BE2C (cell line): ENCODE measurements around the gene INPP5E.

Experiments used
- DNase-seq: peaks from one replicate; pipeline ENCODE4 v3.0.0-alpha.2; 2020
- H3K27me3 ChIP-seq: fragments of 250-450 bp; sonication (Bioruptor Pico); 2 replicates; pipeline ENCODE4 v1.5.1; 2020; ENCODE audit warnings: mild to moderate bottlenecking
- H3K36me3 ChIP-seq: fragments of 250-450 bp; sonication (Bioruptor Pico); 2 replicates; pipeline ENCODE4 v1.5.1; 2020; ENCODE audit warnings: mild to moderate bottlenecking
- H3K4me1 ChIP-seq: fragments of 250-450 bp; sonication (Bioruptor Pico); 2 replicates; pipeline ENCODE4 v1.5.1; 2020
- H3K4me3 ChIP-seq: 2 replicates; pipeline ENCODE4 v1.5.1; 2011; ENCODE audit warnings: low read depth, low read length
- H3K9me3 ChIP-seq: fragments of 250-450 bp; sonication (Bioruptor Pico); 2 replicates; pipeline ENCODE4 v1.5.1; 2020
- TF ChIP-seq, protein P1 (sequence below): IDR thresholded peaks from 2 replicates; pipeline ENCODE4 v1.5.1; 2012; ENCODE audit warnings: mild to moderate bottlenecking, low read depth, low read length

The INPP5E gene

DNA sequence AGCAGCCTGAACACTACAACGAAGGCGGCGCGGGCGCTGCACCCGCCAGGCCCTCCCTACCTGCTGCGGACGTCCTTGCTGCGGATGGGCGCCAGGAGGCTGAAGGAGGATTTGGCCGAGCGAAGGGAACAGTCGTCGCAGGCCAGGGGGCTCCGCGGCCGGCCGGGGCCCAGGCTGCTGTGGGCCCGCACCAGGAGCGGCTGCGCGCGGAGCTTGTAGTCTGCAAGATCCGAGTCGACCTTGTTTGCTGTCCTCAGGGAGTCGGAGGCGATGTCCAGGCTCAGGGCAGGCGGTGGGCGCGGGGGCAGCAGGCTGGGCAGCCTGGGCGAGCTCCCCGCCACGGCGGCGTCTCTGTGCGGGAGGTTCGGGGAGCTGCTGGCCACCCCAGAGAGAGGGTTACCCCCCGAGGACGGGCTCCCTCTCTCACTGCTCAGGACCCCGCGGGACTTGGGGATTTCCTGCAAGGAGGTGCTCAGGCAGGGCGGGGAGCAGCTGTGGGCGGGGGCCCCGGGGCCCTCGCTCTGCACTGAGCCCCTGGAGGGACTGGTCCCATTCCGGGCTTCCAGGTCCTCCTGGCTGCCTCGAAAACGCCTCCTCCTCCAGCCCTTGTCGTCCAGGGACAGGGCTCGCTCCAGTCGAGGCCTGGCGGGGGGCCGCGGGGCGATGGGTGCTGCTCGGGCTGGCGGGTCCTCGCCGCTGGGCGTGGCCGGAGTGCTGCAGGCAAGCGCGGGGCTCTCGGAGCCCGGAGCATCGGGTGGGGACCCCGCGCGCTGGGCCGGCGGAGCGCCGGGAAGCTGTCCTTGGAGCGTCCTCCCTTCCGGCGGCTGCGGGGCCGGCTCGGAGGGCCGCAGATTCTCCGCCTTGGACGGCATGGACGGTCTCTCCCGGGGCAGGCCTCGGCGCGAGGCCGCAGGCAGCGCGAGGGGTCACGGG, 831 bp downstream of the INPP5E start:
- DNase-seq, result peak; percentile 55
- TF ChIP-seq, protein P1, sequence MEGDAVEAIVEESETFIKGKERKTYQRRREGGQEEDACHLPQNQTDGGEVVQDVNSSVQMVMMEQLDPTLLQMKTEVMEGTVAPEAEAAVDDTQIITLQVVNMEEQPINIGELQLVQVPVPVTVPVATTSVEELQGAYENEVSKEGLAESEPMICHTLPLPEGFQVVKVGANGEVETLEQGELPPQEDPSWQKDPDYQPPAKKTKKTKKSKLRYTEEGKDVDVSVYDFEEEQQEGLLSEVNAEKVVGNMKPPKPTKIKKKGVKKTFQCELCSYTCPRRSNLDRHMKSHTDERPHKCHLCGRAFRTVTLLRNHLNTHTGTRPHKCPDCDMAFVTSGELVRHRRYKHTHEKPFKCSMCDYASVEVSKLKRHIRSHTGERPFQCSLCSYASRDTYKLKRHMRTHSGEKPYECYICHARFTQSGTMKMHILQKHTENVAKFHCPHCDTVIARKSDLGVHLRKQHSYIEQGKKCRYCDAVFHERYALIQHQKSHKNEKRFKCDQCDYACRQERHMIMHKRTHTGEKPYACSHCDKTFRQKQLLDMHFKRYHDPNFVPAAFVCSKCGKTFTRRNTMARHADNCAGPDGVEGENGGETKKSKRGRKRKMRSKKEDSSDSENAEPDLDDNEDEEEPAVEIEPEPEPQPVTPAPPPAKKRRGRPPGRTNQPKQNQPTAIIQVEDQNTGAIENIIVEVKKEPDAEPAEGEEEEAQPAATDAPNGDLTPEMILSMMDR, result no peak
- no peaks in the 10 kb centered on the region; the same call in 1 of the 2 replicates for H3K4me1 ChIP-seq
- peak overlapping the region; percentile 79 for H3K4me3 ChIP-seq
- H3K27me3 ChIP-seq, result no peaks in the 10 kb centered on the region
- H3K9me3 ChIP-seq, result no peaks in the 10 kb centered on the region
- peaks cover 32% of the 10 kb centered on the region for H3K36me3 ChIP-seq

DNA sequence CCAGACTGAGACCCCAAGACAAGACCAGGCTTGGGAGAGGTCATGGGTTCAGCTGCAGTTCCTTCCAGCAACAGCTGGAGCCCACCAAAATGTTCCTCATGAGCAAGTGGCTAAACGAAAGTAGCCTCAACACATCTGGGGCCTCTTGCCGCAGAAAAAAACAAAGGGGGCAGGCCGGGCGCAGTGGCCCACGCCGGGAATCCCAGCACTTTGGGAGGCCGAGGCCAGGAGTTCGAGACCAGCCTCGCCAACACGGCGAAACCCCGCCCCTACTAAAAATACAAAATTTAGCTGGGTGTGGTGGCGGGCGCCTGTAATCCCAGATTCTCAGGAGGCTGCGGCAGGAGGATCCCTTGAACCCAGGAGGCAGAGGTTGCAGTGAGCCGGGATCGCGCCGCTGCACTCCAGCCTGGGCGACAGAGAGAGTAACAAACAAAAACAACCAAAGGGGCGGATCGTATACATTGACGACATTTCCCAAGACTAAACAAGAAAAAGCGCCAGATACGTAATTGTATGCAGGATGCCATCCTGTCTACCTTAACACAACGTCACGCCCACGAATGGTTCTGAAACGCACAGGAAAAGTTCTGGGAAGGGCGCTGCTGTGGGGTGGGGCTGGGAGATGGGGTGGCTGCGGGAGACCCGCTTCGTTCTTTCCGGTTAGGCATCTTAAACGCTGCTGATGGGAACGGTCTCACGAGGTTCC, 1.7 kb downstream of the INPP5E start:
- H3K4me3 ChIP-seq, result peak overlapping the region; percentile 79
- TF ChIP-seq, protein P1, result no peak

DNA sequence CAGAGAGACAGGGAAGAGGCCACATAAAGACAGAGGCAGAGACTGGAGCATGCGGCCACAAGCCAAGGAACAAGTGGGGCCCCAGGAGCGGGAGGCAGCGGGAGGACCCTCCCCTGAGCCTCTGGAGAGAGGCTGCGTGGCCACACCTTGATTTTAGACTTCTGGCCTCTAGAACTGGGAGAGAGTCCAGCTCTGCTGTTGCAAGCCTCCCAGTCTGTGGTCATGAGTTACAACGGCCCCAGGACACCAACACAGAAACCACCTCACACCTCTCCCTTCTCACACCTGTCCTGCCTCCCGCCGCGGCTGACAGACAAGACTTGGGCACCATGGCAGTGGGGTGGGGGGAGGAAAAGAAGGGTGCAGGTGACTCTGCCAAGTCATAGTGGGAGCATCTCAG, 2.2 kb downstream of the INPP5E start:
- H3K36me3 ChIP-seq, result peaks cover 34% of the 10 kb centered on the region
- no peaks in the 10 kb centered on the region for H3K27me3 ChIP-seq
- H3K4me3 ChIP-seq, result peak overlapping the region; percentile 79
- TF ChIP-seq, protein P1, result no peak
- H3K4me1 ChIP-seq, result no peaks in the 10 kb centered on the region; the same call in 1 of the 2 replicates
- H3K9me3 ChIP-seq, result no peaks in the 10 kb centered on the region
- no peak for DNase-seq

More for the DNA sequence above, 1.7 kb downstream of the INPP5E start:
- Histone ChIP-seq H3K36me3 (peaks cover 28% of the 10 kb centered on the region), H3K4me1 (no peaks in the 10 kb centered on the region; the same call in 1 of the 2 replicates), H3K27me3 (no peaks in the 10 kb centered on the region), H3K9me3 (no peaks in the 10 kb centered on the region)
- no peak for DNase-seq

DNA sequence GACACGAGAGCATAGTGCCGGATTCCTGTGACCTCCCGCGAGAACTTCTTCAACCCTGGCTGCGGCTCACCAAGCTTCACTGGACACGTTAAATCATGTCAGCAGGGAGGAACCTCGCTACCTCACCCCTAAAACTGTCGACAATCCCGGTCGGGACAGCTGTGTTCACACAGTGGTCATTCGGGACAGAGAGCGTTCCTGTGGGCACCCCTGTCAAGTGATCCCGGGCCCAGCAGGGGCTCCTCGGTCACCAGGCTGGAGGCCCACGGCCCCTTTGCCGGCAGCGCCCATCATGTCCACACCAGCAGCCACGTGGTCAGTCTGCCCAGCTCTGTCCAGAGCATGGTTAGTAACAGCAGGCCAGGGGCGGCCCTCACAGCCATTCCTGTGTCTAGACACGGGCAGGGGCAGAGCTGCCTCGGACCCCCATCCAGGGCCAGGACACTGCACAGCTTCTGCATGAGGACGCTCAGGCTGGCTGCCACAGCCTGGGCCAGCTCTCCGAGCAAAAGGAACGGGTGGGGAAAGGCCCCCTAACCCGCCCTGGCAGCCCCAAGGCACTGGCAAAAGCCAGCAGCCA, 3.5 kb downstream of the INPP5E start:
- H3K4me3 ChIP-seq, result no peak overlapping the region
- DNase-seq, result no peak
- no peaks in the 10 kb centered on the region; the same call in 1 of the 2 replicates for H3K4me1 ChIP-seq
- TF ChIP-seq, protein P1, result no peak
- peaks cover 28% of the 10 kb centered on the region for H3K36me3 ChIP-seq
- H3K27me3 ChIP-seq, result no peaks in the 10 kb centered on the region
- H3K9me3 ChIP-seq, result no peaks in the 10 kb centered on the region

DNA sequence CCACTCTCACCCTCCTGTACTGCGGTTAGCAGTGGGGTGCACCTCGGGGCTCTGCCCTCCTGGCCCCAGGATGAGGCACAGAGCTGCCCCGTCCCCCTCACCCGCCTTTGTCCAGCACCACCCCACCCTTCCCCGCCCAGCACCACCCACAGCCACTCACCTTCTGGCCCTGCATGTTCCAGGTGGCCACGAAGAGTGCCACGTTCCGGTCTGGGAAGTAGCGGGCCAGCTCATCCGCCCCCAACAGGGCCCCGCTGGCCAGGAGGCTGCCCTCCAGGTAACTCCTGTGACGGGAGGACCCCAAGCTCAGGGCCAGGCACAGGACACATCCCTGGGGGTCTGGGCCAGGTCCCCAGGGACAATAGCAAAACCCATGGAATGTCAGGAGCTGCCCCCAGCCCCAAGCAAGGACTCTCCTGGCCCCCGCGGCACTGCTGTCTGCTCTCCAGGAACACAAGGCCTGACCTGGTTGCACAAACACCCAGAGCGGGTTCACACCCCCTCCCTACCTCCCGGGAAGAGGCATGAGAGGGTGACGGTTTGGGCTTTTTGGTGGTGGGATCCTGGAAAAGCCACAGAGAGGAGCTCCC, 5.0 kb downstream of the INPP5E start:
- no peak for DNase-seq
- TF ChIP-seq, protein P1, result no peak
- peaks cover 34% of the 10 kb centered on the region for H3K36me3 ChIP-seq
- H3K27me3 ChIP-seq, result no peaks in the 10 kb centered on the region
- H3K4me3 ChIP-seq, result no peak overlapping the region
- no peaks in the 10 kb centered on the region; the same call in 1 of the 2 replicates for H3K4me1 ChIP-seq
- H3K9me3 ChIP-seq, result no peaks in the 10 kb centered on the region
